Testis (tissue), 3 donors: ENCODE data around the gene PPARG. TPM values are rescaled to one million over a fixed set of nuclear protein-coding genes. Genes with fewer than 3 reads are reported as not detected.
"Not testable (repeated sequence)": the region's sequence is repeated elsewhere in the genome, so short reads cannot be mapped to it uniquely, and the experiment has no call there.

ENCODE experiments used
- DNase-seq: peaks from one replicate; pipeline ENCODE4 v3.0.0-alpha.2; 2019
- H3K27ac ChIP-seq, 2 donors: fragments of 200-600 bp; sonication (generic); one replicate each; pipeline ENCODE4 v1.5.1; 2019
- H3K27me3 ChIP-seq: fragments of 200-600 bp; sonication (generic); one replicate; pipeline ENCODE4 v1.5.1; 2019
- H3K36me3 ChIP-seq: fragments of 200-600 bp; sonication (generic); one replicate; pipeline ENCODE4 v1.5.1; 2017; ENCODE audit warnings: low read depth; ENCODE audit errors: missing control alignments
- H3K4me1 ChIP-seq: fragments of 200-600 bp; sonication (generic); one replicate; pipeline ENCODE4 v1.5.1; 2019
- H3K4me3 ChIP-seq, 2 donors: fragments of 200-600 bp; sonication (generic); one replicate each; pipeline ENCODE4 v1.5.1; 2017 to 2019
- H3K9me3 ChIP-seq: fragments of 200-600 bp; sonication (generic); one replicate; pipeline ENCODE4 v1.5.1; 2017
- CTCF ChIP-seq, 3 experiments: fragments of 450-650 bp in 2 of 3; fragments of 200-600 bp in 1 of 3; sonication (generic) in 1 of 3; IDR thresholded peaks; one replicate each; pipeline ENCODE4 v1.5.1; 2016 to 2019; ENCODE audit warnings: antibody characterized with exemption in 3 of 3, mild to moderate bottlenecking in 2 of 3, moderate library complexity in 1 of 3
- POLR2A ChIP-seq: fragments of 450-650 bp; IDR thresholded peaks from one replicate; pipeline ENCODE4 v1.6.1; 2017; ENCODE audit warnings: antibody characterized with exemption, mild to moderate bottlenecking, moderate library complexity
- WGBS, 2 donors: methylation state at CpG; one replicate each; pipeline ENCODE4 v1.1.5; 2018; 5-methylcytosine and 5-hydroxymethylcytosine counted together
- intact Hi-C: fragments of 100-400 bp; cut with DNase I; formaldehyde crosslinking; loops from one replicate; pipeline ENCODE4 v1.15.1; 2023; ENCODE audit warnings: low total_unique reads
- polyA plus RNA-seq: library from polyadenylated mRNA; stranded (reverse); fragments of 350-450 nt; fragmentation: Illumina TruSeq; extraction: RNeasy Lipid Tissue Mini Kit (QIAGEN cat#74804); gene quantifications from one replicate; pipeline ENCODE4 v1.2.3, GENCODE V29; 2014; ENCODE audit warnings: low read depth, low replicate concordance; ENCODE audit not compliant: insufficient read depth
- total RNA-seq, 2 donors: library from RNA; depleted of rRNA; stranded (reverse); fragments of >200 nt; gene quantifications; one replicate each; pipeline ENCODE4 v1.2.3, GENCODE V29; 2016

The PPARG gene
- total and polyA plus RNA-seq, 3 donors from 2014 or later = 12.1 to 18.7 (median 17.6) TPM

GRCh38 chr3:12465836-12466225 is 177.0 kb downstream of the PPARG start:
- TF ChIP-seq CTCF (IDR thresholded peaks at IDR 0.05) = no peak
- TF ChIP-seq POLR2A = no peak
- Histone ChIP-seq H3K27ac (no peak overlapping the region), H3K27me3 (no peaks in the 10 kb centered on the region), H3K9me3 (no peaks in the 10 kb centered on the region), H3K4me3 (no peak overlapping the region), H3K4me1 (no peaks in the 10 kb centered on the region), H3K36me3 (no peaks in the 10 kb centered on the region)
- no peak for DNase-seq
- 54 to 55% methylated on average over 4 of the region's 4 CpGs for WGBS, 2 donors
- intact Hi-C loops = no loop called here

- 94 to 96% methylated on average over 1 to 2 of the region's 2 CpGs for WGBS, 2 donors
- no peaks in the 10 kb centered on the region for H3K4me1 ChIP-seq
- intact Hi-C loops = no loop called here
- no peak overlapping the region for H3K4me3 ChIP-seq
- H3K36me3 ChIP-seq = no peaks in the 10 kb centered on the region
- H3K9me3 ChIP-seq = no peaks in the 10 kb centered on the region
- DNase-seq = no peak
- TF ChIP-seq CTCF (IDR thresholded peaks at IDR 0.05) (no peak), POLR2A (no peak)
- no peak overlapping the region for H3K27ac ChIP-seq
- no peaks in the 10 kb centered on the region for H3K27me3 ChIP-seq
Observed at GRCh38 chr3:12467746-12468145, 178.9 kb downstream of the PPARG start.

- Histone ChIP-seq H3K4me1 (no peaks in the 10 kb centered on the region), H3K4me3 (no peak overlapping the region), H3K9me3 (no peaks in the 10 kb centered on the region), H3K27me3 (no peaks in the 10 kb centered on the region), H3K27ac (no peak overlapping the region), H3K36me3 (no peaks in the 10 kb centered on the region)
- DNase-seq = no peak
- 87 to 93% methylated on average over 4 to 6 of the region's 6 CpGs for WGBS, 2 donors
- intact Hi-C loops = no loop called here
- TF ChIP-seq CTCF (IDR thresholded peaks at IDR 0.05) (no peak), POLR2A (no peak)
Observed at GRCh38 chr3:12468276-12468675, 179.4 kb downstream of the PPARG start.

DNA sequence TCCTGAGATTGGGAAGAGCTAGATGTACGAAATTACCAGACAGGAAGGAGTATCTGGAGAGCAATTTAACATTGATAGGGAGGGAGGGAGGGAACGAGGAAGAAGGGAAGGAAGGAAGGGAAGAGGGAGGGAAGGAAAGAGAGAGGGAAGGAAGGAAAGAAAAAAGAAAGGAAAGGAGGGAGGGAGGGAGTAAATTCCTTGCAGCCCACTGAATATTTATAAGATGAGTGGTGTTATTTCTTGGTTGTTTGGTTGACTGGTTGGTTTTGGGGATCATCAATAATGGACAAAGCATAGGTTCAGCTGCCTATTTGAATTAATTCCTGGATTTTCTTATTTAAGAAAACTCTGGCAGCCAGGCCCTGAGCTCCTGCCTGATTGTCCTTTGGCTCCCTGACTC is 179.9 kb downstream of the PPARG start:
- no peak for DNase-seq
- Histone ChIP-seq H3K4me1 (no peaks in the 10 kb centered on the region), H3K9me3 (no peaks in the 10 kb centered on the region), H3K4me3 (no peak overlapping the region), H3K36me3 (no peaks in the 10 kb centered on the region), H3K27ac (no peak overlapping the region), H3K27me3 (no peaks in the 10 kb centered on the region)
- intact Hi-C loops = no loop called here
- TF ChIP-seq CTCF (IDR thresholded peaks at IDR 0.05) (no peak), POLR2A (no peak)
- WGBS, 2 donors = 45 to 59% methylated on average over 2 of the region's 2 CpGs

GRCh38 chr3:12469222-12469621 is 180.4 kb downstream of the PPARG start:
- WGBS, 2 donors = 67 to 69% methylated on average over 7 of the region's 7 CpGs
- DNase-seq, H3K36me3 ChIP-seq, H3K9me3 ChIP-seq, intact Hi-C loops, H3K27ac ChIP-seq, H3K4me3 ChIP-seq, H3K4me1 ChIP-seq, H3K27me3 ChIP-seq: not testable (repeated sequence)
